Fibroblast of mammary gland (primary cell): Measurements from ENCODE around the gene LARP6.
"Not testable (repeated sequence)": the region's sequence is repeated elsewhere in the genome, so short reads cannot be mapped to it uniquely, and the experiment has no call there.

Experiments
- DNase-seq: peaks from one replicate; pipeline ENCODE4 v3.0.0-alpha.2; 2010; ENCODE audit warnings: low read depth
- H3K4me3 ChIP-seq: 2 replicates; pipeline ENCODE4 v1.5.1; 2011; ENCODE audit warnings: low read depth, mild to moderate bottlenecking, low read length, moderate library complexity; ENCODE audit not compliant: control insufficient read depth
- TF ChIP-seq, protein P1 (sequence below): conservative IDR thresholded peaks from 2 replicates; pipeline ENCODE4 v1.5.1; 2011; ENCODE audit warnings: low read depth, low read length, inconsistent platforms; ENCODE audit not compliant: control insufficient read depth, insufficient read depth

Gene LARP6

DNA sequence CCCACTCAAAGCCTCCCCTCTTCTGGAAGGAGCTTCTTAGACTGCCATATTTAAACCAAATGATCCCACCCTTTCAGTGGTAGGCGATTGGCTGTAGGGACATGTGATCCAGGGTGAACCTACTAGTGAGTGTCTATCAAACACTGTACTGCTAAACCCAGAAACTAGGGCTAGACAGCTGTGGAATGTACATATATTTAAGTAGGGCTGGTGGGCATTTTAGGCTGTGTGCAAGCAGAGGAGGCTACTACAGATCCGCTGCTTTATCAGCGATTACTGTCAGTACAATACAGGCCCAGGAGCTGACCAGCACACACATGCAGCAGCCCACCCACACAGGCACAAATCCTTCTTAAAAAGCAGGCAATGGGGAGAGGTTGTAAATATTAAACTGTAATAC is 15.4 kb upstream of the LARP6 start:
- no peak overlapping the region for H3K4me3 ChIP-seq
- no peak for DNase-seq
- TF ChIP-seq, protein P1, sequence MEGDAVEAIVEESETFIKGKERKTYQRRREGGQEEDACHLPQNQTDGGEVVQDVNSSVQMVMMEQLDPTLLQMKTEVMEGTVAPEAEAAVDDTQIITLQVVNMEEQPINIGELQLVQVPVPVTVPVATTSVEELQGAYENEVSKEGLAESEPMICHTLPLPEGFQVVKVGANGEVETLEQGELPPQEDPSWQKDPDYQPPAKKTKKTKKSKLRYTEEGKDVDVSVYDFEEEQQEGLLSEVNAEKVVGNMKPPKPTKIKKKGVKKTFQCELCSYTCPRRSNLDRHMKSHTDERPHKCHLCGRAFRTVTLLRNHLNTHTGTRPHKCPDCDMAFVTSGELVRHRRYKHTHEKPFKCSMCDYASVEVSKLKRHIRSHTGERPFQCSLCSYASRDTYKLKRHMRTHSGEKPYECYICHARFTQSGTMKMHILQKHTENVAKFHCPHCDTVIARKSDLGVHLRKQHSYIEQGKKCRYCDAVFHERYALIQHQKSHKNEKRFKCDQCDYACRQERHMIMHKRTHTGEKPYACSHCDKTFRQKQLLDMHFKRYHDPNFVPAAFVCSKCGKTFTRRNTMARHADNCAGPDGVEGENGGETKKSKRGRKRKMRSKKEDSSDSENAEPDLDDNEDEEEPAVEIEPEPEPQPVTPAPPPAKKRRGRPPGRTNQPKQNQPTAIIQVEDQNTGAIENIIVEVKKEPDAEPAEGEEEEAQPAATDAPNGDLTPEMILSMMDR, result no peak

DNA sequence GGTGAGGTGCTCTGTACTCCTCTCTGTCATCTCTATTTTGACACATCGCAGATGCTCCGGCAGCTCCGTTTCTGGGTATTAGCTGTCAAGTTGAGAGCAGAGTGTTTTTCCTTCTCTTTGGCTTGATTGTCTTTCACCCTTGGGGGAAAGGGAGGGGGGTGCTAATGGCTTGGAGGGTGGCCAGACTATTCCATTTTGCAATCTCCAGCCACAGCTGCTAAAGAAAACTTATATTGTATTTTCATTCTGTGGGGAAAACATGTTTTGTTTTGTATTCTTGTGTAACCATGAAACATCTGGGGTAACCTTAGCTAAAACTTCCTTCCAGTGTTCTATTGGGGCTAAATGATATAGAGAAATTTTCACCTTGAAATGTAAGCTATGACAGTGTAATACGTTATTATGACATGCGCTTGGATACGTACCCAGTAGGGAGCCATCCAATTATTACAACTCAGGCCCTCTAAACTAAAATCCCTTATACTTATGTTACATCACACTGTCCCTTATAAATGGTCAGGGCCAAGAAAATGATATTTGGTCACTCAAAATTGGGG is 14.0 kb upstream of the LARP6 start:
- peak; percentile 83 for DNase-seq
- H3K4me3 ChIP-seq, result no peak overlapping the region
- TF ChIP-seq, protein P1, result no peak

DNA sequence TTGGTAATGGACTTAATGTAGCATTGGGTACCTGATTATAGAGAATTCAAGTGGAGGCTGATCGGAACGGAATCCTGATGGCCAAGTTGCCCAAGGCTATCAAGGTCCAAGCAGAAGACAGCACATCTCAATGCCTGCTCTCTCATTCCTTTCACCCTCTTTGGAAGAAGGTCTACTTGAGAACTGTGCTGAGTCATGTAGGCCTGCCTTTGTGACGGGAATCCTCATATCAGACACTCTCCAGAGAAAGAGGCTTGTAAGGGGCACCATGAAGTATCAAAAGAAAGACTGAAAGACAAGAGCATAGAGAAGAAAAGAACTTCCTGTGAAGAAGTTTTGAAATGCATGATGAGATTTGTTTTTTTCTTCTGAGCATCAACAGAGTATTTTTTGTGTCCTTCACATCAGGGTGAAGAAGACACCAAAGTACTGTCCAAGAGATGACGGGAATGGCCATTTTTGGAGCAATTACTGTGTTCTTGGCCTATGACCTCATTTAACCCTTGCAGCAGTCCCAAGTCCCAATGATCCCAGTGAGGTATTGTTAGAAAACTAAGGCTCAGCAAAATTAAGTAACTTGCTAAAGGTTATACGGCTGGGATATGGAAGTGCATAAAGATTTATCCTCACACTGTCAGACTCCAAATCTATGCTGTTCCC is 13.2 kb upstream of the LARP6 start:
- H3K4me3 ChIP-seq, result no peak overlapping the region
- no peak for DNase-seq
- TF ChIP-seq, protein P1, result no peak

DNA sequence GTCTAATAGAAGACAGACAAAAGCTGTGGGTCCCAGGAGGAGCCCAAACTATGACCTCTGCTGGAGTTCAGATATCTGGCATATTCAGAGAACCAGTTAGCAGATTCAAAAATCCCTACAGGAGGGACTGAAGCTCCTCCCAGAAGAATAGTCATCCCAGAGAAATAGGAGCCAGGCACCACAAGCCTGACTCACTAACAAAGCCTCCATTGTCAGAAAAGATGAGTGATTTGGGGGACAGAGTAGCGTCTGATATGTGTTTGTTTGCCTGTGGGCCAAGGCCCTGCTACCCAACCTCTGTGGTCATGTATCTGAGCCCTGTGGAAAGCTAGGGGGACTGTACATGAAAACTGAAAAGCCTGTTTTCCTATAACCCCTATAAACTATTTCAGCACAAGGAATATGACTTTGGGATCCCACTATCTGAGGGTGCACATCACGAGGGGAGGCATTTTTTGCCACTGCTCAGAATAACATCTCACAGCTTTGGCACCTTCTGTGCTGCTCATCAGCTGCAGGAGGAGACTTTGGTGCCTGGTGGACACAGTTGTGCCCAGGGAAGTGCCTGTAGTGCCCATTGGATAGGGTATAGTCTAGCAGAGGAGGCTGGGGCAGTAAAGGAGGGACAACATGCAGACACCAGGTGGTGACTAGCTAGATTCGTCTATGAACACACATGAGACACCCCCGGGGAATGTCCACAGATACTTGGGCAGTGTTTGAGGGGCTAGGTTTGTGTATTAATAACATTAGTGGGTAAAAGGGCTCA is 9.7 kb upstream of the LARP6 start:
- H3K4me3 ChIP-seq, result no peak overlapping the region
- peak; percentile 85 for DNase-seq
- TF ChIP-seq, protein P1, result no peak

DNA sequence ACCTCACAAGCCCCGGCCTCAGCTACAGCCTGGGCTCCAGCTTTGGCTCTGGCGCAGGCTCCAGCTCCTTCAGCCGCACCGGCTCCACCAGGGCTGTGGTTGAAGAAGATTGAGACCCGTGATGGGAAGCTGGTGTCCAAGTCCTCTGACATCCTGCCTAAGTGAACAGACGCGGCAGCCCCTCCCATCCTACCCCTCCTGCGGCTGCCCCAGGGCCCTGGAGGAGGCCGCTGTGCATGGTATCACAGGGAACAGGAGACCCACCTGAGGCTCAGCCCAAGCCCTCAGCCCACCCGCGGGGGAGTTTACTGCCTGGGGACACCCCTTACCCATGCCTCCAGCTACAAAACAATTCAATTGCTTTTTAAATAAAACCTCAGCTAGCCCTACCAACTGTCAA is 6.0 kb upstream of the LARP6 start:
- H3K4me3 ChIP-seq, result no peak overlapping the region
- DNase-seq, result no peak
- TF ChIP-seq, protein P1, result no peak

DNA sequence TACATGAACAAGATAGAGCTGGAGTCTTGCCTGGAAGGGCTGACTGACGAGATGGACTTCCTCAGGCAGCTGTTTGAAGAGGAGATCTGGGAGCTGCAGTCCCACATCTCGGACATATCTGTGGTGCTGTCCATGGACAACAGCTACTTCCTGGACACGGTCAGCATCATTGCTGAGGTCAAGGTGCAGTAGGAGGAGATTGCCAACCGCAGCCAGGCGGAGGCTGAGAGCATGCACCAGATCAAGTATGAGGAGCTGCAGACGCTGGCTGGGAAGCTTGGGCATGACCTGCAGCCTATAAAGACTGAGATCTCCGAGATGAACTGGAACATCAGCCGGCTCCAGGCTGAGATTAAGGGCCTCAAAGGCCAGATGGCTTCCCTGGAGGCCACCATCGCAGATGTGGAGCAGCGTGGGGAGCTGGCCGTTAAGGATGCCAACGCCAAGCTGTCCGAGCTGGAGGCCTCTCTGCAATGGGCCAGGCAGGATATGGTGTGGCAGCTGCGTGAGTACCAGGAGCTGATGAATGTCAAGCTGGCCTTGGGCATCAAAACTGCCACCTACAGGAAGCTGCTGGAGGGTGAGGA is 5.5 kb upstream of the LARP6 start:
- TF ChIP-seq, protein P1, result no peak
- no peak for DNase-seq

DNA sequence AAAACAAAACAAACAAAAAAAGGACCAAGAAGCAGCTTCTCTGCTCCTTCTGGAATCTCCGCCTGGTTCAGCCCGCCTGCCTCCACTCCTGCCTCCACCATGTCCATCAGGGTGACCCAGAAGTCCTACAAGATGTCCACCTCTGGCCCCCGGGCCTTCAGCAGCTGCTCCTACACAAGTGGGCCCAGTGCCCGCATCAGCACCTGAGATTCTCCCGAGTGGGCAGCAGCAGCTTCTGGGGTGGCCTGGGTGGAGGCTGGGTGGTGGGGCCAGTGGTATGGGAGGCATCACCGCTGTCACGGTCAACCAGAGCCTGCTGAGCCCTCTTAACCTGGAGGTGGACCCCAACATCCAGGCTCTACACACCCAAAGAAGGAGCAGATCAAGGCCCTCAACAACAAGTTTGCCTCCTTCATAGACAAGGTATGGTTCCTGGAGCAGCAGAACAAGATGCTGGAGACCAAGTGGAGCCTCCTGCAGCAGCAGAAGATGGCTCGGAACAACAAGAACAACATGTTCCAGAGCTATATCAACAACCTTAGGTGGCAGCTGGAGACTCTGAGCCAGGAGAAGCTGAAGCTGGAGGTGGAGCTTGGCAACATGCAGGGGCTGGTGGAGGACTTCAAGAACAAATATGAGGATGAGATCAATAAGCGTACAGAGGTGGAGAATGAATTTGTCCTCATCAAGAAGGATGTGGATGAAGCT is 4.8 kb upstream of the LARP6 start:
- not testable (repeated sequence) for DNase-seq, H3K4me3 ChIP-seq

More for the DNA sequence above, 5.5 kb upstream of the LARP6 start:
- H3K4me3 ChIP-seq, result no peak overlapping the region
